ENCODE measurements around the gene DAAM1. TPM values are rescaled to one million over a fixed set of nuclear protein-coding genes. Genes with fewer than 3 reads are reported as not detected.

Gene DAAM1
- total RNA-seq, 1 donor from 2014 or later: 39.5 TPM

- Mint-ChIP-seq H3K4me1 (peaks cover 29% of the 10 kb centered on the region), H3K27ac (no peak overlapping the region), H3K27me3 (ENCODE audit: insufficient read depth, low read depth) (no peaks in the 10 kb centered on the region), H3K36me3 (peaks cover 17% of the 10 kb centered on the region), H3K4me3 (no peak overlapping the region), H3K9me3 (no peaks in the 10 kb centered on the region)
- Histone ChIP-seq H4K20me1 (ENCODE audit: low read depth) (no peaks in the 10 kb centered on the region), H3F3A (ENCODE audit: low read depth) (no peaks in the 10 kb centered on the region), H3K4me1 (peaks cover 17% of the 10 kb centered on the region), H2AFZ (replicated peaks) (no peak overlapping the region), H3K4me2 (no peak overlapping the region), H3K4me3 (no peak overlapping the region), H3K9ac (no peak overlapping the region), H3K79me2 (ENCODE audit: low read depth) (no peaks in the 10 kb centered on the region), H3K27ac (no peak overlapping the region), H3K36me3 (no peaks in the 10 kb centered on the region), H3K9me3 (ENCODE audit: low read depth) (no peaks in the 10 kb centered on the region), H3K27me3 (no peaks in the 10 kb centered on the region)
- no peak for TF ChIP-seq CTCF (IDR thresholded peaks at IDR 0.05)
- no peak for TF ChIP-seq EZH2phosphoT487 (IDR thresholded peaks at IDR 0.05)
- TF ChIP-seq EZH2 (IDR thresholded peaks at IDR 0.05): no peak
- DNase-seq (ENCODE audit: low spot score): no peak
These were observed 87.8 kb downstream of the DAAM1 start for GRCh38 chr14:59276235-59276634.

- peaks cover 21% of the 10 kb centered on the region for H3K36me3 Mint-ChIP-seq
- Histone ChIP-seq H4K20me1 (ENCODE audit: low read depth) (no peaks in the 10 kb centered on the region), H3K27ac (no peak overlapping the region), H3K9ac (no peak overlapping the region), H3K27me3 (no peaks in the 10 kb centered on the region), H3K4me2 (no peak overlapping the region), H3K4me1 (peaks cover 17% of the 10 kb centered on the region), H3K79me2 (ENCODE audit: low read depth) (no peaks in the 10 kb centered on the region), H3K9me3 (ENCODE audit: low read depth) (no peaks in the 10 kb centered on the region), H3K36me3 (no peaks in the 10 kb centered on the region), H2AFZ (replicated peaks) (no peak overlapping the region), H3F3A (ENCODE audit: low read depth) (no peaks in the 10 kb centered on the region), H3K4me3 (no peak overlapping the region)
- no peaks in the 10 kb centered on the region for H3K27me3 Mint-ChIP-seq (ENCODE audit: insufficient read depth, low read depth)
- TF ChIP-seq CTCF (IDR thresholded peaks at IDR 0.05) (no peak), EZH2phosphoT487 (IDR thresholded peaks at IDR 0.05) (no peak), EZH2 (IDR thresholded peaks at IDR 0.05) (no peak)
- no peak overlapping the region for H3K27ac Mint-ChIP-seq
- no peak for DNase-seq (ENCODE audit: low spot score)
- H3K4me1 Mint-ChIP-seq: peaks cover 29% of the 10 kb centered on the region
- no peaks in the 10 kb centered on the region for H3K9me3 Mint-ChIP-seq
- no peak overlapping the region for H3K4me3 Mint-ChIP-seq
These were observed 89.2 kb downstream of the DAAM1 start for GRCh38 chr14:59277659-59278058.

- Histone ChIP-seq H3K4me2 (no peak overlapping the region), H4K20me1 (ENCODE audit: low read depth) (no peaks in the 10 kb centered on the region), H3K27me3 (no peaks in the 10 kb centered on the region), H2AFZ (replicated peaks) (no peak overlapping the region), H3K79me2 (ENCODE audit: low read depth) (no peaks in the 10 kb centered on the region), H3K4me1 (peaks cover 17% of the 10 kb centered on the region), H3K9ac (no peak overlapping the region), H3K36me3 (no peaks in the 10 kb centered on the region), H3F3A (ENCODE audit: low read depth) (no peaks in the 10 kb centered on the region), H3K4me3 (no peak overlapping the region), H3K27ac (no peak overlapping the region), H3K9me3 (ENCODE audit: low read depth) (no peaks in the 10 kb centered on the region)
- DNase-seq (ENCODE audit: low spot score): no peak
- Mint-ChIP-seq H3K4me3 (no peak overlapping the region), H3K4me1 (peaks cover 29% of the 10 kb centered on the region), H3K27me3 (ENCODE audit: insufficient read depth, low read depth) (no peaks in the 10 kb centered on the region), H3K9me3 (no peaks in the 10 kb centered on the region), H3K27ac (no peak overlapping the region), H3K36me3 (peaks cover 21% of the 10 kb centered on the region)
- no peak for TF ChIP-seq EZH2 (IDR thresholded peaks at IDR 0.05)
- TF ChIP-seq CTCF (IDR thresholded peaks at IDR 0.05): no peak
- TF ChIP-seq EZH2phosphoT487 (IDR thresholded peaks at IDR 0.05): no peak
These were observed 89.6 kb downstream of the DAAM1 start for GRCh38 chr14:59278111-59278510.
